HepG2 (cell line): ENCODE data around the gene TRUB1. TPM values are rescaled to one million over a fixed set of nuclear protein-coding genes. Genes with fewer than 3 reads are reported as not detected.

Experiments used
- ATAC-seq: fragments of 200-7000 bp; cut with Tn5 transposase; 3 replicates; pipeline ENCODE4 v1.9.1; 2020; ENCODE audit warnings: mild to moderate bottlenecking, moderate library complexity
- BruUV-seq: library from RNA; stranded (reverse); fragments of 400-500 nt; replicated peaks from 2 replicates; lab custom pipeline; 2021; lab: Mats Ljungman, UMichigan
- CTCF ChIA-PET: fragments of 300-600 bp; formaldehyde crosslinking; extraction: SDS; loops from one replicate; lab custom pipeline; 2021; ENCODE audit warnings: low total read pairs, inconsistent platforms, low intra/inter-chr PET ratio; lab: Yijun Ruan, JAX
- POLR2A ChIA-PET: fragments of 350-600 bp; sonication (Branson Sonifier 250); formaldehyde crosslinking; loops from one replicate; lab custom pipeline; 2020; ENCODE audit warnings: antibody characterized with exemption, inconsistent platforms; lab: Yijun Ruan, JAX
- DNase-seq: peaks from one replicate; pipeline ENCODE4 v3.0.0-alpha.2; 2015; ENCODE audit warnings: low spot score
- FAIRE-seq: peaks from 3 replicates; lab custom pipeline; 2011; peaks lifted over from hg19 to GRCh38; lab: Jason Lieb, UNC
- H2AFZ ChIP-seq: one replicate; pipeline ENCODE4 v1.6.1; 2011; ENCODE audit warnings: low read length, inconsistent platforms
- H3K27ac ChIP-seq: fragments of 300-600 bp; 3 replicates; pipeline ENCODE4 v1.8.0; 2011; ENCODE audit warnings: mixed run types, mild to moderate bottlenecking, mixed read lengths, low read length, inconsistent platforms; ENCODE audit not compliant: insufficient read depth; ENCODE audit errors: extremely low read length
- H3K27me3 ChIP-seq, 2 experiments: fragments of 200-600 bp in 1 of 2; 2 replicates in 1 of 2; 3 replicates in 1 of 2; pipeline versions ENCODE4 v1.6.0 to v1.8.0; 2011; ENCODE audit warnings: low read length in 2 of 2, mild to moderate bottlenecking in 2 of 2, moderate library complexity in 2 of 2, inconsistent platforms in 1 of 2; ENCODE audit not compliant: insufficient read depth in 2 of 2, control insufficient read depth in 1 of 2
- H3K36me3 ChIP-seq, 2 experiments: fragments of 200-600 bp in 1 of 2; replicated peaks in 1 of 2; 2 replicates in 1 of 2; 3 replicates in 1 of 2; pipeline versions ENCODE4 v1.5.1 to v1.8.0; 2011; ENCODE audit warnings: low read length in 2 of 2, inconsistent platforms in 1 of 2; ENCODE audit not compliant: insufficient read depth in 2 of 2, control insufficient read depth in 1 of 2
- H3K4me1 ChIP-seq: 2 replicates; pipeline ENCODE4 v1.5.1; 2012; ENCODE audit warnings: low read length, inconsistent platforms; ENCODE audit not compliant: insufficient read depth
- H3K4me2 ChIP-seq: 2 replicates; pipeline ENCODE4 v1.6.0; 2011; ENCODE audit warnings: low read depth, low read length, inconsistent platforms
- H3K4me3 ChIP-seq, 3 experiments: fragments of 200-600 bp in 1 of 3; sonication (generic), shearing (Covaris generic) in 1 of 3; replicated peaks in 1 of 3; 2 replicates each; pipeline ENCODE4 v1.5.1; 2011 to 2016; ENCODE audit warnings: low read length in 3 of 3, inconsistent platforms in 2 of 3, low read depth in 2 of 3, mild to moderate bottlenecking in 2 of 3, control low read depth in 1 of 3, mixed read lengths in 1 of 3; ENCODE audit not compliant: insufficient read depth in 1 of 3
- H3K79me2 ChIP-seq: one replicate; pipeline ENCODE4 v1.6.1; 2011; ENCODE audit warnings: low read length, inconsistent platforms; ENCODE audit not compliant: insufficient read depth
- H3K9ac ChIP-seq: 2 replicates; pipeline ENCODE4 v1.6.0; 2011; ENCODE audit warnings: mild to moderate bottlenecking, low read depth, low read length, inconsistent platforms; ENCODE audit not compliant: insufficient read depth
- H3K9me3 ChIP-seq: 2 replicates; pipeline ENCODE4 v1.5.1; 2012; ENCODE audit warnings: mild to moderate bottlenecking, low read length
- H4K20me1 ChIP-seq: 2 replicates; pipeline ENCODE4 v1.6.0; 2011; ENCODE audit warnings: inconsistent platforms, mild to moderate bottlenecking, low read length, moderate library complexity; ENCODE audit not compliant: insufficient read depth
- CAMTA2 ChIP-seq: sonication (generic); formaldehyde crosslinking; IDR thresholded peaks from 2 replicates; pipeline ENCODE4 v1.4.0; 2020; ENCODE audit warnings: mild to moderate bottlenecking, missing genetic modification reagents, borderline replicate concordance
- CSRNP1 ChIP-seq: sonication (generic); formaldehyde crosslinking; IDR thresholded peaks from 2 replicates; pipeline ENCODE4 v1.8.1; 2023; ENCODE audit warnings: mild to moderate bottlenecking, missing genetic modification reagents
- KDM5A ChIP-seq: fragments of 200-600 bp; sonication (generic); IDR thresholded peaks from 2 replicates; pipeline ENCODE4 v1.7.0; 2018; ENCODE audit warnings: antibody characterized with exemption, mild to moderate bottlenecking, low read length, borderline replicate concordance
- NFATC3 ChIP-seq: sonication (generic); formaldehyde crosslinking; IDR thresholded peaks from 2 replicates; pipeline ENCODE4 v1.5.1; 2020; ENCODE audit warnings: mild to moderate bottlenecking, missing genetic modification reagents
- XBP1 ChIP-seq: sonication (generic); formaldehyde crosslinking; IDR thresholded peaks from 2 replicates; pipeline ENCODE4 v1.5.0; 2020; ENCODE audit warnings: missing genetic modification reagents
- ZBED4 ChIP-seq: sonication (generic); formaldehyde crosslinking; IDR thresholded peaks from 2 replicates; pipeline ENCODE4 v1.4.0; 2020; ENCODE audit warnings: missing genetic modification reagents, borderline replicate concordance
- ZNF576 ChIP-seq: sonication (generic); formaldehyde crosslinking; IDR thresholded peaks from 2 replicates; pipeline ENCODE4 v1.4.0; 2020; ENCODE audit warnings: mild to moderate bottlenecking, missing genetic modification reagents
- ZNF816 ChIP-seq: sonication (generic); formaldehyde crosslinking; IDR thresholded peaks from 2 replicates; pipeline ENCODE4 v1.8.0; 2022; ENCODE audit warnings: missing genetic modification reagents, mild to moderate bottlenecking, borderline replicate concordance
- WGBS: methylation state at CpG from one replicate; pipeline ENCODE4 v1.1.6; 2017; ENCODE audit warnings: low lambda C conversion rate; 5-methylcytosine and 5-hydroxymethylcytosine counted together
- in situ Hi-C: cut with HindIII; loops from 2 replicates; pipeline ENCODE4 v1.10.0; 2017; ENCODE audit warnings: low pct_unique_long_range_greater_than_20kb; ENCODE audit not compliant: extremely low pct_ligation_motif_present
- intact Hi-C: fragments of 100-400 bp; cut with micrococcal nuclease; formaldehyde crosslinking; loops from one replicate; pipeline ENCODE4 v1.10.0; 2022; ENCODE audit not compliant: unreplicated experiment
- polyA plus RNA-seq, 8 experiments: library from polyadenylated mRNA; depleted of rRNA in 3 of 8; stranded (reverse) in 7 of 8; unstranded in 1 of 8; fragments of >200 nt; fragmentation: Illumina TruSeq in 4 of 8; extraction: Trizol in 4 of 8; gene quantifications; 2 replicates each; pipeline versions ENCODE4 v1.2.1 to v1.2.3, GENCODE V29; 2011 to 2016; ENCODE audit warnings: low read depth in 4 of 8, missing spikeins in 1 of 8, mixed read lengths in 1 of 8; ENCODE audit not compliant: insufficient read depth in 1 of 8
- total RNA-seq, 5 experiments: library from RNA; depleted of rRNA; stranded (reverse); fragments of >200 nt; fragmentation: Illumina TruSeq; extraction: Trizol; gene quantifications; 2 replicates each; pipeline ENCODE4 v1.2.3, GENCODE V29; 2016; ENCODE audit warnings: low read depth in 1 of 5

Gene TRUB1
- total and polyA plus RNA-seq, 2 of the 13 experiments (the other 11 are each of a cell fraction or from before 2014, with no cell fraction given), result 10.6 to 38.9 TPM

GRCh38 chr10:114943000-114943399, 5.0 kb downstream of the TRUB1 start:
- Histone ChIP-seq H3K27me3 (no peaks in the 10 kb centered on the region; a peak in 1 of 5 replicates), H3K4me1 (peaks cover 19% of the 10 kb centered on the region), H4K20me1 (no peaks in the 10 kb centered on the region), H2AFZ (no peak overlapping the region), H3K79me2 (peaks cover 47% of the 10 kb centered on the region), H3K36me3 (peaks cover 8 to 39% of the 10 kb centered on the region in 2 experiments), H3K9ac (no peak overlapping the region), H3K4me3 (no peak overlapping the region), H3K9me3 (no peaks in the 10 kb centered on the region), H3K4me2 (no peak overlapping the region), H3K27ac (no peak overlapping the region)
- 99% methylated on average over 5 of the region's 5 CpGs for WGBS
- ATAC-seq (no peak), FAIRE-seq (no peak), DNase-seq (no peak)
- in situ Hi-C loops (no loop called here), intact Hi-C loops (no loop called here)
- ChIA-PET CTCF (no interaction called here), POLR2A (no interaction called here)
- BruUV-seq, result no TSS peak
- no peak for TF ChIP-seq CSRNP1
- no peak for TF ChIP-seq CAMTA2
- no peak for TF ChIP-seq ZNF576
- TF ChIP-seq KDM5A, result no peak
- no peak for TF ChIP-seq NFATC3 (CRISPR knock-in tag)

- intact Hi-C loops, result no loop called here
- Histone ChIP-seq H3K4me2 (no peak overlapping the region), H3K36me3 (peaks cover 3 to 34% of the 10 kb centered on the region in 2 experiments), H3K4me1 (peaks cover 21% of the 10 kb centered on the region), H4K20me1 (no peaks in the 10 kb centered on the region; the same call in 1 of the 2 replicates), H3K4me3 (no peak overlapping the region), H3K27me3 (no peaks in the 10 kb centered on the region), H3K9ac (no peak overlapping the region), H3K79me2 (peaks cover 33% of the 10 kb centered on the region), H3K9me3 (no peaks in the 10 kb centered on the region), H3K27ac (no peak overlapping the region), H2AFZ (no peak overlapping the region)
- ATAC-seq (no peak), DNase-seq (no peak), FAIRE-seq (no peak)
- BruUV-seq, result no TSS peak
- ChIA-PET POLR2A (no interaction called here), CTCF (no interaction called here)
- in situ Hi-C loops, result no loop called here
- WGBS, result 98% methylated on average over 4 of the region's 4 CpGs
- no peak for TF ChIP-seq XBP1
- no peak for TF ChIP-seq ZBED4
- no peak for TF ChIP-seq ZNF816 (CRISPR knock-in tag)
These were observed 15.1 kb downstream of the TRUB1 start for GRCh38 chr10:114953047-114953446.
